HepG2 (cell line): ENCODE measurements around the gene RNF10.

ENCODE experiments used
- BCLAF1 ChIP-seq: fragments of 450-650 bp; IDR thresholded peaks from 2 replicates; pipeline ENCODE4 v1.6.1; 2017; ENCODE audit warnings: mild to moderate bottlenecking
- CREM ChIP-seq, 2 experiments: sonication (generic) in 1 of 2; formaldehyde crosslinking in 1 of 2; IDR thresholded peaks; 2 replicates each; pipeline versions ENCODE4 v1.4.0 to v1.6.1; 2016 to 2020; ENCODE audit warnings: antibody characterized with exemption in 1 of 2, mild to moderate bottlenecking in 1 of 2, missing genetic modification reagents in 1 of 2
- CTCF ChIP-seq: sonication (generic); formaldehyde crosslinking; IDR thresholded peaks from 2 replicates; pipeline ENCODE4 v1.5.0; 2020; ENCODE audit warnings: mild to moderate bottlenecking, missing genetic modification reagents, moderate library complexity
- ELF1 ChIP-seq: sonication (generic); formaldehyde crosslinking; IDR thresholded peaks from 2 replicates; pipeline ENCODE4 v1.4.0; 2020; ENCODE audit warnings: missing genetic modification reagents
- EZH2 ChIP-seq: conservative IDR thresholded peaks from 2 replicates; pipeline ENCODE4 v1.6.1; 2012; ENCODE audit warnings: mild to moderate bottlenecking, low read depth, low read length, moderate library complexity
- MAFK ChIP-seq, 2 experiments: IDR thresholded peaks in 1 of 2; conservative IDR thresholded peaks in 1 of 2; 2 replicates each; pipeline ENCODE4 v1.6.1; 2011; ENCODE audit warnings: improper control_type of control experiment in 2 of 2, low read length in 2 of 2
- SRSF1 ChIP-seq: fragments of 200-400 bp; formaldehyde crosslinking; optimal IDR thresholded peaks from 2 replicates; pipeline ENCODE3; 2017; ENCODE audit warnings: mild to moderate bottlenecking, low read depth, low read length, moderate library complexity
- YY1 ChIP-seq: IDR thresholded peaks from 2 replicates; pipeline ENCODE4 v1.6.1; 2011; ENCODE audit warnings: low read length, low read depth, moderate library complexity, mild to moderate bottlenecking; ENCODE audit not compliant: insufficient read depth, insufficient replicate concordance

GRCh38 chr12:120538281-120539156 is 4.4 kb downstream of the RNF10 start:
- TF ChIP-seq EZH2: no peak
- no peak for TF ChIP-seq MAFK (conservative IDR thresholded peaks at IDR 0.05 in 1 of 2, IDR thresholded peaks at IDR 0.05 in 1 of 2; ENCODE audit: low read length in 2 of 2)
- TF ChIP-seq SRSF1: no peak
- no peak for TF ChIP-seq CTCF (CRISPR knock-in tag)
- TF ChIP-seq CREM (IDR thresholded peaks at IDR 0.05): no peak
- TF ChIP-seq CREM (CRISPR knock-in tag; IDR thresholded peaks at IDR 0.05): no peak
- TF ChIP-seq YY1: no peak
- no peak for TF ChIP-seq BCLAF1
- TF ChIP-seq ELF1 (CRISPR knock-in tag): no peak
